T-helper 2 cell treated with Interferon-gamma antibody and Interleukin-4, amounts not matched to agents 5 μg/mL and 100 μg/mL, for 36 hours (primary cell): ENCODE data around the gene LRRC58.
"Not testable (repeated sequence)": the region's sequence is repeated elsewhere in the genome, so short reads cannot be mapped to it uniquely, and the experiment has no call there.

Experiments
- DNase-seq: peaks from one replicate; pipeline ENCODE4 v3.0.0; 2021; ENCODE audit warnings: low spot score
- H3K27ac Mint-ChIP-seq: one replicate; pipeline ENCODE4 v1.8.0; 2021; ENCODE audit warnings: mild to moderate bottlenecking, mixed read lengths
- H3K27me3 Mint-ChIP-seq: one replicate; pipeline ENCODE4 v1.8.0; 2021; ENCODE audit warnings: low read depth, mixed read lengths
- H3K36me3 Mint-ChIP-seq: one replicate; pipeline ENCODE4 v1.8.0; 2021; ENCODE audit warnings: low read depth, mixed read lengths
- H3K4me1 Mint-ChIP-seq: one replicate; pipeline ENCODE4 v1.8.0; 2021; ENCODE audit warnings: low read depth, mixed read lengths
- H3K4me3 Mint-ChIP-seq: one replicate; pipeline ENCODE4 v1.8.0; 2022; ENCODE audit warnings: mild to moderate bottlenecking, moderate library complexity, mixed read lengths
- H3K9me3 Mint-ChIP-seq: one replicate; pipeline ENCODE4 v1.8.0; 2021; ENCODE audit warnings: mixed read lengths

Gene LRRC58

DNA sequence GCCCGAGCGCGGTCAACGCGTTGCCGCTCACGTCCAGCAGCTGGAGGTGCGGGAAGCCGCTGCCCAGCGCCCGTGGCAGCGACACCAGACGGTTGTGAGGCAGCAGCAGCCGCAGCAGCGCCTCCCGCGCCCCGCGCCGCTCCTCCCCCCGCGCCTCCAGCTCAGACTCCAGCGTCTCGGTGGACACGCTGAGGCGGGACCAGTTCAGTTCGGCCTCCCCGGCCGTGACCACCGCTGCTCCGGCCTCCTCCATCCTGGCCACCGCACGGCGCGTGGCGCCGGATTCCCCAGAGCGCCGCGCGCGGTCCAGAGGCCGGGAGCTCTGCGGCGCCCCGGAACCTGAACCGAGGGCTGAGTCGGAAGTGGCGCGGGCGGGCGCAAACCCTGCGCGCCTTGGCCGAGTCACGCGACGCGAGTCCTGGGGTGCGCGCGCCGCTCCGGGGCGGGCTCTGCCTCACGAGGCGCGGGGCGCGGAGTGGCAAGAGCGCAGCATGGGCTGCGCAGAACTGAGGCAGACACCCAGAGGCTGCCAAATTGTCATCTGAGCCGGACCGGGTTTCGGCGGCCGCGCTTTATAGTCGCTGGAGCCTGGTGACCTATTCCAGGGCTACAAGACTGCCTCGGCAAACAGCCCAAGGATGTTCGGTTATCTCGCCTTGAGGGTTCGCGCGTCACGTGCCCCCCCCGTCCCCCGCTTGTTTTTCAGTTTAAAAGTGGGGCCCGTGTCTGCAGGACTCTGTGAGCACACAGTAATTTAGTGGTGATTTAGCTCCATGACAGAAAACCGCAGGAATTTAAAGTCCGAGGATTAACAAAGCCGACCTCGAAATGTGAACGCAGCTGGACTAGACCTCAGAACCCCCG lies at the start of gene LRRC58:
LRRC58 (minus strand) TSS at position 364 of the 864 bp plus-strand sequence; CDS start at position 253, 111 bp downstream.
- H3K36me3 Mint-ChIP-seq = peaks cover 27% of the 10 kb centered on the region

GRCh38 chr3:120396469-120396868 lies 47.3 kb upstream of the LRRC58 start:
- Mint-ChIP-seq H3K27ac (no peak overlapping the region), H3K27me3 (peaks cover 5% of the 10 kb centered on the region), H3K4me3 (no peak overlapping the region), H3K36me3 (no peaks in the 10 kb centered on the region), H3K9me3 (no peaks in the 10 kb centered on the region), H3K4me1 (no peaks in the 10 kb centered on the region)
- no peak for DNase-seq

More for the DNA sequence above, at the start of gene LRRC58:
- Mint-ChIP-seq H3K4me1 (peaks cover 41% of the 10 kb centered on the region), H3K4me3 (peak within 1 kb of the TSS; percentile 90), H3K9me3 (no peaks in the 10 kb centered on the region), H3K27ac (peak within 1 kb of the TSS; percentile 85), H3K27me3 (peaks cover 26% of the 10 kb centered on the region)
- DNase-seq = peak; percentile 91

DNA sequence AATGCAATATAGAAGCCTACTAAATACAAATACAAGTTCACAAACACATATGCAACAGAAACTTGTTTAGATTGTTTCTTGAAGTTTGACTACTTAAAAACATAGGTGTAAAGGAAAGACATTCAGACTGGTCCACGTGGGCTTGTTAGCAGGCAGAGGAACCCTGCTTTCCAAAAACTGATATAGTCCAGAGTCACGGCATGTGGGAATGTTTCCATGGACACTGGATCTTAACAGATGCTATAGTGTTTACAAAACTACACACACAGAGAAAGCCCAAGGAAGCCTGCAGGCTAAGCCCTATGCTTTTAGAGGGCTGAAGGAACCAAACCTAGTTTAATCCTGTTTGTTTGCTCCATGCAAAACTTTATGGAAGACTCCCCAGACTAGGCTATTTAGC lies 45.2 kb upstream of the LRRC58 start:
- no peak overlapping the region for H3K4me3 Mint-ChIP-seq
- H3K4me1 Mint-ChIP-seq = no peaks in the 10 kb centered on the region
- H3K36me3 Mint-ChIP-seq = no peaks in the 10 kb centered on the region
- H3K27me3 Mint-ChIP-seq = peaks cover 5% of the 10 kb centered on the region
- DNase-seq = no peak
- no peak overlapping the region for H3K27ac Mint-ChIP-seq
- H3K9me3 Mint-ChIP-seq = no peaks in the 10 kb centered on the region

DNA sequence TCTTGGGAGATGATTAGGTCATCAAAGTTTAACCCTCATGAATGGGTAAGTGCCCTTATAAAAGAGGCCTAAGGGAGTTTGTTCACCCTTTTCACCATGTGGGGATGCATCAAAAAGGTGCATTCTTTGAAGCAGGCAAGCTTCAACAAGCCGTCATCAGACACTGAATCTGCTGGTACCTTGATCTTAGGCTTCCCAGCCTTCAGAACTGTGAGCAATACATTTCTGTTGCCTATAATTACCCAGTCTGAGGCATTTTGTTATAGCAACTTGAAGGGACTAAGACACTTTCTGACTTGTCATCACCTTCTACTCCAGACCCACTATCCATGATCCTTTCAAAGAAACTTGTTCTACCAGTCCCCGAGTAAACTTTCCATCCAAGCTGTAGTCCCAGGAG lies 44.6 kb upstream of the LRRC58 start:
- Mint-ChIP-seq H3K4me3 (no peak overlapping the region), H3K27me3 (peaks cover 5% of the 10 kb centered on the region), H3K27ac (no peak overlapping the region), H3K36me3 (no peaks in the 10 kb centered on the region), H3K4me1 (no peaks in the 10 kb centered on the region), H3K9me3 (no peaks in the 10 kb centered on the region)
- DNase-seq = no peak

- Mint-ChIP-seq H3K27ac (no peak overlapping the region), H3K36me3 (no peaks in the 10 kb centered on the region), H3K9me3 (no peaks in the 10 kb centered on the region), H3K4me1 (no peaks in the 10 kb centered on the region), H3K27me3 (peaks cover 5% of the 10 kb centered on the region), H3K4me3 (no peak overlapping the region)
- DNase-seq = no peak
Measured at GRCh38 chr3:120393243-120393642, 44.1 kb upstream of the LRRC58 start.

GRCh38 chr3:120382941-120383447 lies 33.8 kb upstream of the LRRC58 start:
- no peaks in the 10 kb centered on the region for H3K27me3 Mint-ChIP-seq
- no peaks in the 10 kb centered on the region for H3K36me3 Mint-ChIP-seq
- H3K4me3 Mint-ChIP-seq = no peak overlapping the region
- H3K4me1 Mint-ChIP-seq = no peaks in the 10 kb centered on the region
- no peak for DNase-seq
- no peak overlapping the region for H3K27ac Mint-ChIP-seq
- no peaks in the 10 kb centered on the region for H3K9me3 Mint-ChIP-seq

DNA sequence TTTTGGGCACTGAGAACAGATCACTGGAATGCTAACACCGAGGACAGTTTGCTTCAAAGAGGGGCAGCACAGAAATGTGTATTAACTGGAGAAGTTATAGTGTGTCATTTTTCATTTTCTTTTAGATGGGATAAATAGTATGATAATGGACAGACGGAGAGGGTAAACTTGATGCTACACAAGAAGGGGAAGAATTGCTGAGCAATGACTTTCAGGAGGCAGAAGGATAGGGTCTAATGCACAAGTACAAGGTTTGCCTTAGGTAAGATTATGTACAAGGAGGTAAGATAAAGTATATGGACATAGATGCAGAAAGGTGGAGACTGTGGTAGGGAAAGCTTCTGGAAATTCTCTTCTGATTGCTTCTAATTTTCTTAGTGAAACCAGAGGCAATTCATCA lies 32.3 kb upstream of the LRRC58 start:
- Mint-ChIP-seq H3K27ac (no peak overlapping the region), H3K4me1 (no peaks in the 10 kb centered on the region), H3K27me3 (no peaks in the 10 kb centered on the region), H3K4me3 (no peak overlapping the region), H3K9me3 (no peaks in the 10 kb centered on the region), H3K36me3 (no peaks in the 10 kb centered on the region)
- no peak for DNase-seq

- not testable (repeated sequence) for H3K27ac Mint-ChIP-seq, H3K4me3 Mint-ChIP-seq, H3K4me1 Mint-ChIP-seq
Measured at GRCh38 chr3:120377948-120378347, 28.8 kb upstream of the LRRC58 start.

DNA sequence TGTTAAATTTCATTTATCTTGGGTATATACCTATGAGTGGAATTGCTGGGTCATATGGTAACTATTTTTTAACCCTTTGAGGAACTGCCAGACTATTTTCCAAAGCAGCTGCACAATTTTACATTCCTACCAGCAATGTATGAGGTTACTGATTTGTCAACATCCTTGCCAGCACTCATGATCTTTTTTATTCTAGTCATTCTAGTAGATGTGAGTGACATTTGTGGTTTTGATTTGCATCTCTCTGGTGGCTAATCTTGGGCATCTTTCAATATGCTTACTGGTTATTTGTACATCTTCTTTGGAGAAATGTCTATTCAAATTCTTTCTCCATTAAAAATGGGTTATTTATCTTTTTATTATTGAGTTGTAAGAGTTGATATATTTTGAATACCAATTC lies 21.3 kb upstream of the LRRC58 start:
- H3K4me3 Mint-ChIP-seq = no peak overlapping the region
- peaks cover 41% of the 10 kb centered on the region for H3K27me3 Mint-ChIP-seq
- H3K9me3 Mint-ChIP-seq = no peaks in the 10 kb centered on the region
- DNase-seq = no peak
- H3K4me1 Mint-ChIP-seq = no peaks in the 10 kb centered on the region
- no peaks in the 10 kb centered on the region for H3K36me3 Mint-ChIP-seq
- no peak overlapping the region for H3K27ac Mint-ChIP-seq

More at GRCh38 chr3:120377948-120378347, 28.8 kb upstream of the LRRC58 start:
- not testable (repeated sequence) for H3K36me3 Mint-ChIP-seq, DNase-seq, H3K9me3 Mint-ChIP-seq, H3K27me3 Mint-ChIP-seq

GRCh38 chr3:120369037-120369467 lies 19.9 kb upstream of the LRRC58 start:
- Mint-ChIP-seq H3K27ac (no peak overlapping the region), H3K4me3 (no peak overlapping the region), H3K36me3 (no peaks in the 10 kb centered on the region), H3K4me1 (no peaks in the 10 kb centered on the region), H3K27me3 (peaks cover 53% of the 10 kb centered on the region), H3K9me3 (no peaks in the 10 kb centered on the region)
- no peak for DNase-seq

DNA sequence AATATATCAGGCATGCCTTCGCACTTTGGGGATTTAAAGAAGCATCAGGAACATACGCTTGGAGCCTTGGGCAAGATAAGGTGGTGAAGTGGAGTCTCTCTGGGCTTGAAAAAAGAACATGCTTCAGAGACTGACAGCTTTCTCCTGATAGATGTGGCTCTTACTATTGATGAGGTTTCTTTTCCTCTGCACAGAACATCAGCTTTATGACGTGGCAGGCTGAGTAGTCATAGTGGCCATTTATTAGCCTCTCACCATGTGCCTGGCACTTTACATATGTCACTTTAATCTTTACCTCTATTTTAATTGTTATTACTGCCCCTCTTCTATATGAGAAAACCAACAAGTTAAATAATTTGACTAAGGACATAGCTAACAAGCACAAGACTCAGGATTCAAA lies 19.0 kb upstream of the LRRC58 start:
- Mint-ChIP-seq H3K27ac (no peak overlapping the region), H3K9me3 (no peaks in the 10 kb centered on the region), H3K4me1 (no peaks in the 10 kb centered on the region), H3K4me3 (no peak overlapping the region), H3K36me3 (no peaks in the 10 kb centered on the region), H3K27me3 (peaks cover 59% of the 10 kb centered on the region)
- DNase-seq = no peak

DNA sequence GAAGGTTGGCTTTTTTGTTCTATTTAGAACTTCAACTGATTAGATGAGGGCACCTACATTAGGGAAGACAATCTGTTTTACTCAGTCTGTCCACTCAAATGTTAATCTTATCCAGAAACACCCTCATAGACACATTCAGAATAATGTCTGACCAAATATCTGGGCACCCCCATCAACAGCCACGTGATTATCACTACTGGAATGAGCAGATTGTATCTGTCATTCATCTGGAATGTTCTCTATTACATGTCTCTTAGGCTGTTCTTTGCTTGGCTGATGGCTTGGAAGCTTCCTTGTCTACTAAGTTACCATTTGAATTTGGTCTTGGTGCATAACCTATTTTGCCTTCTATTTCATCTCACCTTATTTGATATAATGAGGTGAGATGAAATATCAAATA lies 15.7 kb upstream of the LRRC58 start:
- no peaks in the 10 kb centered on the region for H3K4me1 Mint-ChIP-seq
- H3K27me3 Mint-ChIP-seq = peaks cover 51% of the 10 kb centered on the region
- DNase-seq = no peak
- H3K27ac Mint-ChIP-seq = no peak overlapping the region
- H3K9me3 Mint-ChIP-seq = no peaks in the 10 kb centered on the region
- no peak overlapping the region for H3K4me3 Mint-ChIP-seq
- H3K36me3 Mint-ChIP-seq = no peaks in the 10 kb centered on the region

- Mint-ChIP-seq H3K36me3 (no peaks in the 10 kb centered on the region), H3K27ac (no peak overlapping the region), H3K27me3 (peaks cover 51% of the 10 kb centered on the region), H3K4me3 (no peak overlapping the region), H3K4me1 (no peaks in the 10 kb centered on the region), H3K9me3 (no peaks in the 10 kb centered on the region)
- DNase-seq = no peak
Measured at GRCh38 chr3:120364101-120364500, 14.9 kb upstream of the LRRC58 start.

GRCh38 chr3:120357807-120358206 lies 8.7 kb upstream of the LRRC58 start:
- no peak overlapping the region for H3K27ac Mint-ChIP-seq
- no peak for DNase-seq
- no peaks in the 10 kb centered on the region for H3K4me1 Mint-ChIP-seq
- H3K36me3 Mint-ChIP-seq = no peaks in the 10 kb centered on the region
- peaks cover 57% of the 10 kb centered on the region for H3K27me3 Mint-ChIP-seq
- H3K4me3 Mint-ChIP-seq = no peak overlapping the region
- H3K9me3 Mint-ChIP-seq = no peaks in the 10 kb centered on the region
